HPDE6-E6E7 (cell line): ENCODE data around the gene HDAC10.
"Not testable (repeated sequence)": the region's sequence is repeated elsewhere in the genome, so short reads cannot be mapped to it uniquely, and the experiment has no call there.

Source experiments
- DNase-seq: peaks from one replicate; pipeline ENCODE4 v3.0.0; 2011; ENCODE audit warnings: missing footprints; ENCODE audit errors: extremely low spot score

The HDAC10 gene

DNA sequence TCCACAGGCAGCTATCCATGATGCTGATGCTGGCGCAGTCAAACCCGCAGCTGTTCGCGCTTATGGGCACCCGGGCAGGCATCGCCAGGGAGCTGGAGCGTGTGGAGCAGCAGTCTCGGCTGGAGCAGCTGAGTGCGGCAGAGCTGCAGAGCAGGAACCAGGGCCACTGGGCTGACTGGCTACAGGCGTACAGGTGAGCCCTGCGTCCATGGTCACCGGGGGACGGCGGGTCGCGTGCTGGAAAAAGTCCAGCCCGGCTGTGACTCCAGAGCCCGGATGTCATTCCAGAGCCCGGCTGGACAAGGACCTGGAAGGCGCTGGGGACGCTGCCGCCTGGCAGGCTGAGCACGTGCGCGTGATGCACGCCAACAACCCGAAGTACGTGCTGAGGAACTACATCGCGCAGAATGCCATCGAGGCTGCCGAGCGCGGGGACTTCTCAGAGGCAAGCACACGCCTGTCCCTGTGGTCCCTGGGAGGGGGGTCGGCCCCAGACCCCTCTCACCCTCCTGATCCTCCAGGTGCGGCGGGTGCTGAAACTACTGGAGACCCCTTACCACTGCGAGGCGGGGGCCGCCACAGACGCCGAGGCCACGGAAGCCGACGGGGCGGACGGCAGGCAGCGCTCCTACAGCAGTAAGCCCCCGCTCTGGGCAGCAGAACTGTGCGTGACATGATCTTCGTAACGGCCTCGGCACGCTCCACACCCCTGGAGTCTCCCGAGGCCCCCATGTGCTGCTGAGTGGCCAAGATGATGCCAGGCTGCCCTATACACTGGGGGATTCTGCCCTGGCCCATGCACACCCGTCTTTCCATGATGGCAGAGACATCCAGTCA lies 34.2 kb downstream of the HDAC10 start:
- DNase-seq, result no peak

- DNase-seq, result no peak
These were observed 34.9 kb downstream of the HDAC10 start for GRCh38 chr22:50216055-50216683.

DNA sequence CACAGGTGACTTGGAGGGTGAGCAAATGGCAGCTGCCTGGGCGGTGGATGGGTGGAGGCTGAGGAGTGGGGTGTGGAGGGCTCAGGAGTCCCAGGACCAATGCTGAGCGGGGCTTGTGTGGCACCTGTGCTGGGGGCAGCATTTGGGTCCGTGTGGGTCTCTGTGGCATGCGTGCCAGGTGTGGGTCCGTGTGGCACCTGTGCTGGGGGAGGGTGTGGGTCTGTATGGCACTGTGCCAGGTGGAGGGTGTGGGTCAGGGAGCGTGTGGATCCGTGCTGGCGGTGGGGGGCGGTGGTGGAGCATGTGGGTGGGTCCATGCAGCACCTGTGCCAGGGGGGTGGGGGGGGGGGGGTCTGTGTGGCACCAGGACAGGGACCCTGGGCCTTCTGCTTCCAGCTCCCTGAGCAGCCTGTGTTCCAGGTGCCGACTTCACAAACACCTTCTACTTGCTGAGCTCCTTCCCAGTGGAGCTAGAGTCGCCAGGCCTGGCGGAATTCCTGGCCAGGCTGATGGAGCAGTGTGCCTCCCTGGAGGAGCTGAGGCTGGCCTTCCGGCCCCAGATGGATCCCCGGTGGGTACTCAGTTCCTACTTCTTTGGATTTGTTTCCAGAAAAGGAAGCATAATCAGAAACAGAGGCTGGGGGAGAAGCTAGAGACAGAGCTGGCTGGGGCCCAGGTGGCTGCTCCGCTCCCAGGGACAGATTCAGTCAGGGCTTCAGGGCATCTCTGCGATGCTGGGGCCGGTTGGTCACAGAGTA lies 35.6 kb downstream of the HDAC10 start:
- no peak for DNase-seq

DNA sequence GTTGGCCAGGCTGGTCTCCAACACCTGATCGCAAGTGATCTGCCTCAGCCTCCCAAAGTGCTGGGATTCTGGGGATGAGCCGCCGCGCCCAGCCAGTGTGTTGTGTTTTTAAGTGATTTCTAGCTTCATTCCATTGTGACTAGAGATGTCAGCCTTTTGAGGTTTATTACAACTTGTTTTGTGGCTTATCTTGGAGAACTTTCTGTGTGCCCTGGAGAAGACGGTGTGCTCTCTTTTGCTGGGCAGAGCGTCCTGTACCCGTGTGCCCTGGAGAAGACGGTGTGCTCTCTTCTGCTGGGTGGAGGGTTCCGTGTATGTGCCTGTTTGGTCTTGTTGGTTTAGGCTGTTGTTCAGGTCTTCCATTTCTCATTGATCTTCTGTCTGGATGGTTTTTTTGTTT lies 37.8 kb downstream of the HDAC10 start:
- no peak for DNase-seq

DNA sequence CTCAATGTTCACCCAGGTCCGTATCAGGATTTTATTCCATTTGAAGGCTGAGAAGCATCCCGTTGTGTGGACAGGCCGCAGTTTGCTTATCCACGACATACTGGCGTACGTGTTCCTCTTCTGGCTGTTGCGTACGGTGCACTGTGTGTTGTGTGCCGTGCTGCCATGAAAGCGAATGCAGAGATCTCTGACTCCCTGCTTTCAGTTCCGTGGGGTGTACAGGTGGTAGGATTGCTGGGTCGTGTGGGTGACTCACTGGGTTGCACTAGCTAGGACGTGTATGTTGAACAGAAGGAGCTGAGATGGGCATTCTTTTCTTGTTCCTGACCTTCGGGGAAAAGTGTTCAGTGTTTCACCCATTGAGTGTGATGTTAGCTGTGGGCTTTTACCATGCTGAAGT lies 39.9 kb downstream of the HDAC10 start:
- no peak for DNase-seq

- no peak for DNase-seq
These were observed 40.5 kb downstream of the HDAC10 start for GRCh38 chr22:50210378-50211139.

GRCh38 chr22:50209893-50210292 lies 41.2 kb downstream of the HDAC10 start:
- DNase-seq, result peak; percentile 65

DNA sequence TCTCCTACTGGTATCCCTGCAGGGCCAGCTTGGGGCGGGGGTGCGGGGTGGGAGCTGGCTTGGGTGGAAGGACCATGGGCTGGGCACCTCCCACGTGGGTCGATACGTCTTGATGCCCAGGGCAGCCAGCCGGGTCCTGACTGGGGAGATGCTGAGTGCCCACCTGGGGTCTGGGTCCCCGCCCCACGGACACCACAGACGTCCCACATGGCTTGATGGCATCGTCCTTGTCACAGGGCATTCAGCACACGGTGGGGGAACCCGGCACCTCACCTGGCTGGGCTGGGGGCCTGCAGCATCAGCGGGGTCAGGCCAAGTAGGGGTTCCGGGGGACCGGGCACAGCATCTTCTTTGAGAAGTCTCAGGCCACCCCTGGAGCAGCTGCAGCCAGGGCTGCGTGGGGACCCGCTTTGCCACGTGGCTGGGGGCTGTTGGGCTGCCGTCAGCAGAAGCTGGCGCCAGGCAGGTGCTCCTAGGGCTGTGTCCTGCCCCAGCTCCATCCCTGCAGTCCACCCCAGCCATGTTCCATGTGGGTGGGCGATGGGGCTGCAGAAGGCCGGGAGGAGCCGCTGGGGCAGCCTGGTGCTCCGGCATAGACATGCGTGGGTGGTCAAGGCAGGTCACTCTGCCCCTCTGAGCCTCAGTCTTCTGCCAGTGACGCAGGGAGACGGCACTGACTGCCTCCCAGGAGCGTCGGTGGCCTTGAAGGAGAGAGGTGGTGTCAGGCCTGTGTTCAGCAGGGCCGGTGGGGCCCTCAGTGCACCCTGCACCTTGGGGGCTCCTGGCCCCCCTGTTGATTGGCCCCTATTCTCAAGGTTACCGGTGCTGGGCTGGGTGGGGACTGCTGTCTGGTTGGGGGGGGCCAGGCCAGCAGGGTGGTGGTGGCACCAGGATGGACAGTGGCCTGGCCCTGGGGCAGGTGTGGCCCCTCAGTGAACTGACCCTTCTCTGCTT lies 41.8 kb downstream of the HDAC10 start:
- DNase-seq, result no peak

- no peak for DNase-seq
These were observed 42.6 kb downstream of the HDAC10 start for GRCh38 chr22:50208430-50208938.

DNA sequence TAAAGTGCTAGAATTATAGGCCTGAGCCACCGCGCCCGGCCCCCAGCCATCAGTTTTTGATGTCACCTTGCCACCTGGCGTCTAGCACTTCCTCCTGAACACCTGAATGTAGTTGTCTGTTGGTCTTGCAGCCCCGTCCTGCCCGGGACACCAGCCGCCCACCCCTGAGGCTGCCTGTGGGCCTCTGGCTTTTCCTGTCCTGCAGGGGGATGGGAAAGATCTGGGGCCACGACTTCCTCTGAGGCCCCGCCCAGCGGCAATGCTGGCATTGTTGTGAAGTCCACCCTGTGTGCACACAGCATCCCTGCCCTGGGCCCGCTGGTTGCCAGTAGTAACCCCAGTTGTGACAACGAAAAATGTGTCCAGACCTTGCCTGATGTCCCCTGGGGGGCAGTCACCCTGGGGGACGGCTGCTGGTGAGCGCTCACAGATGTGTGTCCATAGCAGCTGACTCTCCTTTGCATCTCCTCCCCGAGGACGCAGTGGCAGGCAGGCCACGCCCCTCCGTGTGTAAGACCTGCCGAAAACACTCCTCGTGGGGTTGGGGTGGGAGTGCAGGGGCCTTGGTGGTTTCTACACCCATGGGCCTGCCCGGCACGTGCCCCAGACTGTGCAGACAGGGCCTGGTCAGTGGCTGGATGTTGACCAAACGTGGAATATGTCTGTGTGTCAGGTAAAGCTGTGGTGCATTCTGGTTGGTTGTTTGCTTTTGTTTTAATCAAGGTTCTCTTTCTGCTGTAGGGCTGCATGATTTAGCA lies 43.5 kb downstream of the HDAC10 start:
- no peak for DNase-seq

- DNase-seq, result no peak
These were observed 44.5 kb downstream of the HDAC10 start for GRCh38 chr22:50206599-50206998.

DNA sequence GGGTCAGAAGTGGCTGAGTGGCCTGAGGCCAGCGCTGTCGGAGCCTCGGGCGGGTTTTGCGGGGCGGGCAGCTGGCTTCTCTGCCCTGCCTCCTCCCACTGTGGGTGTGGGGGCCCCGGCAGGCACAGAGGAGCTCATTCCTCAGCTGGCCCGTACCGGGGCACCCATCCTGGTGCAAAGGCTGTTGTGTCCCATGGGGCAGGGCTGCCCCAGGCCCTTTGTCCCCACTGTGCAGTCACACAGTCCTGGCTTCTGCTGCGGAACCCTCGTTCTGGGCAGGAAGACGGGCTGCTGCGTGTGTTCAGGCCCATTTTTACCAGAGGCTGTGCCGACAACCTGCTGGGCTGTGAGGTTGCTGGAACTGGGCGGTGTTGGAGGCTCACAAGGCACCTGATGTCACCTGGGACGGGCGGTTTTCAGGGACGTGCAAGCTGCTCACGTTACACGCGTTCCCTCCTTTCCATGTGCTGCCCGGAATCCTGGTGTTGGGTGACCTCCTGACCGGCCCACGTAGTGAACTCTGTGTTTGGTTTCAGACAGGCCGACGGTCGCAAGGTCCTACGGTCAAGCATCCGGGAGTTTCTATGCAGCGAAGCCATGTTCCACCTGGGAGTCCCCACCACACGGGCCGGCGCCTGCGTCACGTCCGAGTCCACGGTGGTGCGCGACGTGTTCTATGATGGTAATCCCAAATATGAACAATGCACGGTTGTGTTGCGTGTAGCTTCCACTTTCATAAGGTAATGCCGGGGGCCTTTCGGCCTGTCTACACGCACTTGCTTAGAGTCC lies 45.1 kb downstream of the HDAC10 start:
- DNase-seq, result no peak

DNA sequence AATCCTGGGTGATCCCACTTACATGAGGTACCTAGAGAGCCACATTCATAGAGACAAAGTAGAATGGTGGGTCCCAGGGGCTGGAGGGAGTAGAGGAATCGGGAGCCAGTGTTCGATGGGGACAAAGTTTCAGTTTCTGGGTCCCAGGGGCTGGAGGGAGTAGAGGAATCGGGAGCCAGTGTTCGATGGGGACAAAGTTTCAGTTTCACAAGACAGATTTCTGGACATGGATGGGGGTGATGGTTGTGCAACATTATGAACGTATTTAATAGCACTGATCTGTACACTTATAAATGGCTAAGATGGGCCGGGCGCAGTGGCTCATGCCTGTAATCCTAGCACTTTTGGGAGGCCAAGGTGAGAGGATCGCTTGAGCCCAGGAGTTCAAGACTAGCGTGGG lies 46.1 kb downstream of the HDAC10 start:
- not testable (repeated sequence) for DNase-seq

- no peak for DNase-seq
These were observed 46.5 kb downstream of the HDAC10 start for GRCh38 chr22:50204571-50204970.

DNA sequence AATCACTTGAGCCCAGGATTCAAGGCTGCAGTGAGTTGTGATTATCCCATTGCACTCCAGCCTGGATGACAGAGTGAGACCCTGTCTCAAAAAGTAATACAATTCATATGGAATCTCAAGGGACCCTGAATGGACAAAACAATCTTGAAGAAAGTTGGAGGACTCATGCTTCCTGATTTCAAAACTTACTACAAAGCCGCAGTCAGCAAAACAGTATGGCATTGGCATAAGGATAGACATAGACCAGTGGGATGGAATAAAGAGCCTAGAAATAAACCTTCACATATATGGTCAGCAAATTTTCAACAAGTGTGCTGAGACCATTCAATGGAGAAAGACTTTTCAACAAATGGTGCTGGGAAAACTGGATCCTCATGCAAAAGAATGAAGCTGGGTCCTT lies 47.8 kb downstream of the HDAC10 start:
- no peak for DNase-seq

DNA sequence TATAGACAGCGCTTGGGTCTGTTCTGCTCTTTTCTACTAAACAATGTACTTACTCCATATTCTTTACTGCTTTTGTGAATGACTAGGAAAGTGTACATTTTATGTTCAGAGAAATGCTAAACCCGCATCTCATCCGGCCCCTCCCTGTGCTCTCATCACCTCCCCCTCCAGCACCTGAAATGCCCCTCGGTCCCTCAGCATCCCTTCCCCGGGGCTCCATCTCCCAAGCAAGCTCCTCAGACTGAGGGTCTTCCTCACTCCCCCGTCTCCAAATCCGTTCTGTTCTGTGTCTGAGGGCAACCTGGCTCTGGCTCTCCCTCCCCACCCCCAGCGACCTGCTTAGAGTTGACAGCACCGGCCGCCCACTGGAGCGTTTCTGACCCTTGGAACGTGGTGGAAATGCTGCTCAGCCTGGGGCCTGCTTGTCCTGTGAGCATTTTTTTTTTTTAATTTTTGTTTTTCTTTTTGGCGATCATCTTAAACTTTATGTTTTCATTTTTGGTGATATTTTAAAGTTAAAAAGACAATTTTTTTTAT lies 48.9 kb downstream of the HDAC10 start:
- DNase-seq, result no peak

DNA sequence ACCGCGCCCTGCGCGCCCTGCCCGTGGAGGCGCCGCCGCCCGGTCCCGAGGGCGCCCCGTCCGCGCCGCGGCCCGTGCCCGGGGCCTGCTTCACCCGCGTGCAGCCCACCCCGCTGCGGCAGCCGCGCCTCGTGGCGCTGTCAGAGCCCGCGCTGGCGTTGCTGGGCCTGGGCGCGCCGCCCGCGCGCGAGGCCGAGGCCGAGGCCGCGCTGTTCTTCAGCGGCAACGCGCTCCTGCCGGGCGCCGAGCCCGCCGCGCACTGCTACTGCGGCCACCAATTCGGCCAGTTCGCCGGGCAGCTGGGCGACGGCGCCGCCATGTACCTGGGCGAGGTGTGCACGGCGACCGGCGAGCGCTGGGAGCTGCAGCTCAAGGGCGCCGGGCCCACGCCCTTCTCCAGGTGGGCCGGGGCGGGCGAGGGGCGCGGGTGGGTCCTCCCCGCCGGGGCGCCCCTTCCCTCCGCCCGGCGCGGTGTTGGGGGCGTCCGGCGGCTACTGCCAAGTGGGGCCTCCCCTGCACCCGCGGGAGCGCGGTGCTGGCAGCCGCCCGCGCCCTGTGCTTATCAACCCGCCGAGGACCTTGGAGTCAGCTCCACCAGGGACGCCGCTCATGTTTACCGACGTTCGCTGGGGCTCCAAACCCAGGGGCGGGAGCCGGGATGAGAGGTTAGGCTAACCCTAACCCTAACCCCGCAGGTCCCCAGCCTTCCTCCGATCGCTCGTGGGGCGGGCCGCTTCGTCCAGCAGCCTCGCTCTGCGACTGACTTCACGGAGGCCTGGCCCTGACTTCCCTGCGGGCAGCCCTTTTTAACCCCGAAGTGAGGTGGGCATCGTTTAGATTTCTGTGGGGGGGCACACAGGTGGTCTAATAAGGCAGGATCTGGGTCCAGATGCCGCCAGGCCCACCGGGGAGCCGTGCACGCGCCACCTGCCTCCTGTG lies 49.6 kb downstream of the HDAC10 start:
- no peak for DNase-seq
